Cardiac fibroblast (primary cell): Measurements from ENCODE around the gene TCP10L.
"Not testable (repeated sequence)": the region's sequence is repeated elsewhere in the genome, so short reads cannot be mapped to it uniquely, and the experiment has no call there.

ENCODE experiments used
- DNase-seq, 2 donors: peaks; one replicate each; pipeline versions ENCODE4 v3.0.0 to v3.0.0-alpha.2; 2010; ENCODE audit warnings: low read depth in 2 of 2
- H3K4me3 ChIP-seq, 2 donors: replicated peaks in 1 of 2; 1 replicate in 1 of 2; 2 replicates in 1 of 2; pipeline ENCODE4 v1.5.1; 2011; ENCODE audit warnings: low read depth in 2 of 2, low read length in 2 of 2, mild to moderate bottlenecking in 2 of 2, moderate library complexity in 1 of 2
- CTCF ChIP-seq: IDR thresholded peaks from one replicate; pipeline ENCODE4 v1.5.1; 2011; ENCODE audit warnings: low read depth, mild to moderate bottlenecking, low read length, inconsistent platforms

Gene TCP10L

GRCh38 chr21:32566741-32567389 lies 18.5 kb downstream of the TCP10L start:
- no peak for TF ChIP-seq CTCF
- no peak overlapping the region for H3K4me3 ChIP-seq

GRCh38 chr21:32565856-32566465 lies 19.4 kb downstream of the TCP10L start:
- TF ChIP-seq CTCF, result no peak
- DNase-seq, result peak; percentile 16 to 47
- no peak overlapping the region for H3K4me3 ChIP-seq

More at GRCh38 chr21:32566741-32567389, 18.5 kb downstream of the TCP10L start:
- no peak for DNase-seq

GRCh38 chr21:32562915-32563314 lies 22.4 kb downstream of the TCP10L start:
- no peak for TF ChIP-seq CTCF
- DNase-seq, result peak in 1 of 2 donors; percentile 10
- no peak overlapping the region for H3K4me3 ChIP-seq

- TF ChIP-seq CTCF, result peak; percentile 62
- H3K4me3 ChIP-seq, result no peak overlapping the region
- DNase-seq, result peak; percentile 88 to 91
Observed at GRCh38 chr21:32562426-32562825, 22.9 kb downstream of the TCP10L start.

GRCh38 chr21:32561476-32561875 lies 23.8 kb downstream of the TCP10L start:
- H3K4me3 ChIP-seq, DNase-seq: not testable (repeated sequence)

- no peak overlapping the region for H3K4me3 ChIP-seq
- TF ChIP-seq CTCF, result no peak
- no peak for DNase-seq
Observed at GRCh38 chr21:32560896-32561295, 24.4 kb downstream of the TCP10L start.

- no peak overlapping the region for H3K4me3 ChIP-seq
- DNase-seq, result no peak
- no peak for TF ChIP-seq CTCF
Observed at GRCh38 chr21:32559006-32559610, 26.2 kb downstream of the TCP10L start.
